Breast epithelium (tissue), 4 donors: ENCODE results near the gene MKNK1. TPM values are rescaled to one million over a fixed set of nuclear protein-coding genes. Genes with fewer than 3 reads are reported as not detected.
A peak's percentile ranks its signal among the peaks of the same experiment; 100 is the strongest.

Experiments used
- DNase-seq, 2 donors: peaks; one replicate each; pipeline ENCODE4 v3.0.0-alpha.2; 2019; ENCODE audit warnings: low spot score in 2 of 2
- H3K27ac ChIP-seq, 2 donors: fragments of 200-600 bp; sonication (generic) in 1 of 2; one replicate each; pipeline ENCODE4 v1.5.1; 2016 to 2019; ENCODE audit warnings: mild to moderate bottlenecking in 1 of 2
- H3K27me3 ChIP-seq, 2 donors: fragments of 200-600 bp; sonication (generic) in 1 of 2; one replicate each; pipeline versions ENCODE4 v1.5.1 to v1.6.0; 2017 to 2019; ENCODE audit warnings: control low read depth in 1 of 2, mild to moderate bottlenecking in 1 of 2
- H3K36me3 ChIP-seq: fragments of 200-600 bp; one replicate; pipeline ENCODE4 v1.5.1; 2019
- H3K4me1 ChIP-seq, 2 donors: fragments of 200-600 bp; sonication (generic); one replicate each; pipeline ENCODE4 v1.5.1; 2016 to 2019; ENCODE audit warnings: control low read depth in 1 of 2
- H3K4me3 ChIP-seq, 3 donors: fragments of 200-600 bp; sonication (generic); 1 replicate in 2 of 3; 2 replicates in 1 of 3; pipeline ENCODE4 v1.5.1; 2016 to 2019; ENCODE audit warnings: mild to moderate bottlenecking in 3 of 3, moderate library complexity in 2 of 3
- H3K9me3 ChIP-seq, 2 donors: fragments of 200-600 bp; sonication (generic) in 1 of 2; one replicate each; pipeline ENCODE4 v1.5.1; 2016 to 2019; ENCODE audit warnings: control low read depth in 1 of 2
- POLR2A ChIP-seq: fragments of 450-650 bp; IDR thresholded peaks from one replicate; pipeline ENCODE4 v1.6.1; 2016; ENCODE audit warnings: antibody characterized with exemption, mild to moderate bottlenecking, moderate library complexity
- POLR2AphosphoS5 ChIP-seq, 3 donors: sonication (generic); formaldehyde crosslinking; IDR thresholded peaks; one replicate each; pipeline ENCODE4 v1.6.1; 2017; ENCODE audit warnings: antibody characterized with exemption in 3 of 3
- intact Hi-C: fragments of 100-400 bp; cut with DNase I; formaldehyde crosslinking; loops from one replicate; pipeline ENCODE4 v1.15.1; 2023; ENCODE audit warnings: low total_unique reads
- total RNA-seq, 3 donors: library from RNA; depleted of rRNA; stranded (reverse); fragments of >200 nt; gene quantifications; one replicate each; pipeline ENCODE4 v1.1.0, GENCODE V29; 2016
- TF ChIP-seq, protein P1 (sequence below), 3 donors: fragments of 450-650 bp; IDR thresholded peaks; one replicate each; pipeline ENCODE4 v1.5.1; 2016 to 2017; ENCODE audit warnings: antibody characterized with exemption in 3 of 3, mild to moderate bottlenecking in 3 of 3, moderate library complexity in 3 of 3

The MKNK1 gene
- total RNA-seq, 3 donors from 2014 or later: 34.7 to 51.5 (median 47.2) TPM

- peaks cover 6 to 47% of the 10 kb centered on the region in 2 donors for H3K27me3 ChIP-seq
- no peak overlapping the region for H3K27ac ChIP-seq
- no peak for DNase-seq
- no peak for TF ChIP-seq POLR2A
- TF ChIP-seq, protein P1, sequence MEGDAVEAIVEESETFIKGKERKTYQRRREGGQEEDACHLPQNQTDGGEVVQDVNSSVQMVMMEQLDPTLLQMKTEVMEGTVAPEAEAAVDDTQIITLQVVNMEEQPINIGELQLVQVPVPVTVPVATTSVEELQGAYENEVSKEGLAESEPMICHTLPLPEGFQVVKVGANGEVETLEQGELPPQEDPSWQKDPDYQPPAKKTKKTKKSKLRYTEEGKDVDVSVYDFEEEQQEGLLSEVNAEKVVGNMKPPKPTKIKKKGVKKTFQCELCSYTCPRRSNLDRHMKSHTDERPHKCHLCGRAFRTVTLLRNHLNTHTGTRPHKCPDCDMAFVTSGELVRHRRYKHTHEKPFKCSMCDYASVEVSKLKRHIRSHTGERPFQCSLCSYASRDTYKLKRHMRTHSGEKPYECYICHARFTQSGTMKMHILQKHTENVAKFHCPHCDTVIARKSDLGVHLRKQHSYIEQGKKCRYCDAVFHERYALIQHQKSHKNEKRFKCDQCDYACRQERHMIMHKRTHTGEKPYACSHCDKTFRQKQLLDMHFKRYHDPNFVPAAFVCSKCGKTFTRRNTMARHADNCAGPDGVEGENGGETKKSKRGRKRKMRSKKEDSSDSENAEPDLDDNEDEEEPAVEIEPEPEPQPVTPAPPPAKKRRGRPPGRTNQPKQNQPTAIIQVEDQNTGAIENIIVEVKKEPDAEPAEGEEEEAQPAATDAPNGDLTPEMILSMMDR (IDR thresholded peaks at IDR 0.05): no peak
- no peak for TF ChIP-seq POLR2AphosphoS5 (IDR thresholded peaks at IDR 0.05)
- no peaks in the 10 kb centered on the region for H3K4me1 ChIP-seq
- no peaks in the 10 kb centered on the region for H3K9me3 ChIP-seq
- intact Hi-C loops: no loop called here
- no peak overlapping the region for H3K4me3 ChIP-seq
- no peaks in the 10 kb centered on the region for H3K36me3 ChIP-seq
These were observed 59.4 kb downstream of the MKNK1 start for GRCh38 chr1:46544561-46545240.

GRCh38 chr1:46543761-46544560 is 60.1 kb downstream of the MKNK1 start:
- TF ChIP-seq POLR2A: no peak
- H3K9me3 ChIP-seq: no peaks in the 10 kb centered on the region
- no peak for DNase-seq
- intact Hi-C loops: no loop called here
- no peaks in the 10 kb centered on the region for H3K4me1 ChIP-seq
- no peaks in the 10 kb centered on the region for H3K36me3 ChIP-seq
- no peak overlapping the region for H3K27ac ChIP-seq
- H3K4me3 ChIP-seq: peak overlapping the region in 1 of 3 donors; percentile 46
- H3K27me3 ChIP-seq: peaks cover 6 to 47% of the 10 kb centered on the region in 2 donors

- Histone ChIP-seq H3K36me3 (no peaks in the 10 kb centered on the region), H3K4me1 (no peaks in the 10 kb centered on the region), H3K4me3 (no peak overlapping the region), H3K27ac (no peak overlapping the region), H3K9me3 (no peaks in the 10 kb centered on the region), H3K27me3 (peaks cover 6 to 46% of the 10 kb centered on the region in 2 donors)
- DNase-seq: no peak
- no peak for TF ChIP-seq POLR2A
- intact Hi-C loops: no loop called here
These were observed 60.7 kb downstream of the MKNK1 start for GRCh38 chr1:46543382-46543760.

- intact Hi-C loops: no loop called here
- no peak for TF ChIP-seq POLR2AphosphoS5 (IDR thresholded peaks at IDR 0.05)
- TF ChIP-seq, protein P1 (IDR thresholded peaks at IDR 0.05): no peak
- TF ChIP-seq POLR2A: no peak
- H3K4me1 ChIP-seq: no peaks in the 10 kb centered on the region
- peaks cover 6 to 40% of the 10 kb centered on the region in 2 donors for H3K27me3 ChIP-seq
- H3K36me3 ChIP-seq: no peaks in the 10 kb centered on the region
- no peak for DNase-seq
- H3K4me3 ChIP-seq: no peak overlapping the region
- no peaks in the 10 kb centered on the region for H3K9me3 ChIP-seq
- no peak overlapping the region for H3K27ac ChIP-seq
These were observed 64.1 kb downstream of the MKNK1 start for GRCh38 chr1:46539972-46540371.

DNA sequence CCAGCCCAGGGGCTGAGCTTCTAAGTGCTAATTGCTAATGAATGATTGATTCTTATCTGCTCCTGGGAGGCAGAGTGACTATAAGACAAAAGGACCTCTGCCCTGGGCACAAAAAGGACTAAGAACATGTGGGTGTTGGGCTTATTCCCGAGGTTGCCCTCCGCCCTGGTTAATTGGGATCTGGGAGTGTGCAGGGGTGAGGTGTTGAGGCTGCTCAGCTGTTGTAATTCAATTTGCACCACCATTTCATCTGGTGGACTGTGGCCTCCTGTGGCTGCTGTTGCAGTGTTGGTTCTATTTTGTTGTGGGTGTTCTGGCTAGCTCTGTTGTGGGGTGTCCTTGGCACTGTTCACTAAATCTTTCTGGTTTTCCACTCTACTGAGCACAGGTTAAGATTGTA is 65.9 kb downstream of the MKNK1 start:
- H3K4me1 ChIP-seq: no peaks in the 10 kb centered on the region
- H3K27me3 ChIP-seq: peaks cover 0 to 22% of the 10 kb centered on the region in 2 donors
- TF ChIP-seq POLR2AphosphoS5 (IDR thresholded peaks at IDR 0.05) (no peak), POLR2A (no peak)
- TF ChIP-seq, protein P1 (IDR thresholded peaks at IDR 0.05): no peak
- no peak for DNase-seq
- no peak overlapping the region for H3K27ac ChIP-seq
- H3K9me3 ChIP-seq: no peaks in the 10 kb centered on the region
- H3K4me3 ChIP-seq: no peak overlapping the region
- H3K36me3 ChIP-seq: no peaks in the 10 kb centered on the region
- intact Hi-C loops: no loop called here

DNA sequence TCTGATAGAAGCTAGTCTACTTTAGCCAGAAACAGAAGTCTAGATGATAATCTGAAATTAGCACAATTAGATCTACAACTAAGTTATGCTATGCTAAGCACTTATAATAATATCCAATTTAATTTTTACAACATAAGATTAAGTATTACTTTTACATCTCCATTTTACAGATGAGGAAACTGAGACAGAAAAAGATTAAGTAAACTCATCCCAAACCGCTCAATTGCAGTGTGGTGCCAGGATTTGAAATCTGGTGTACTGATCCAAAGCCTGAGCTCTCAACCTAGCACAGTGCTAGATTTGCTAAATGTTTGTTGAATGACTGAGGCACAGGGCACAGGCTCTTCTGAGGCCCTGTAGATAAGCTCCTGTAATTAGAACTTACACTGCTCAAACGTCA is 66.4 kb downstream of the MKNK1 start:
- H3K36me3 ChIP-seq: no peaks in the 10 kb centered on the region
- no peak for DNase-seq
- H3K9me3 ChIP-seq: no peaks in the 10 kb centered on the region
- TF ChIP-seq, protein P1 (IDR thresholded peaks at IDR 0.05): no peak
- no peak for TF ChIP-seq POLR2A
- no peak for TF ChIP-seq POLR2AphosphoS5 (IDR thresholded peaks at IDR 0.05)
- intact Hi-C loops: no loop called here
- no peak overlapping the region for H3K4me3 ChIP-seq
- H3K27me3 ChIP-seq: peaks cover 0 to 22% of the 10 kb centered on the region in 2 donors
- H3K4me1 ChIP-seq: no peaks in the 10 kb centered on the region
- no peak overlapping the region for H3K27ac ChIP-seq
